ENCODE results near the gene FNTB.

Gene FNTB

GRCh38 chr14:64946310-64947045 is 40.2 kb upstream of the FNTB start:
- no peak for TF ChIP-seq GATA2 (IDR thresholded peaks at IDR 0.05; ENCODE audit: low read depth, low read length)
- no peak for TF ChIP-seq GATA3 (IDR thresholded peaks at IDR 0.05; ENCODE audit: low read depth, low read length)

- no peak for TF ChIP-seq GATA3 (IDR thresholded peaks at IDR 0.05; ENCODE audit: low read depth, low read length)
- no peak for TF ChIP-seq GATA2 (IDR thresholded peaks at IDR 0.05; ENCODE audit: low read depth, low read length)
Measured at GRCh38 chr14:64947710-64948611, 38.7 kb upstream of the FNTB start.

GRCh38 chr14:64948612-64949210 is 38.0 kb upstream of the FNTB start:
- TF ChIP-seq GATA2 (IDR thresholded peaks at IDR 0.05; ENCODE audit: low read depth, low read length) = no peak
- no peak for TF ChIP-seq GATA3 (IDR thresholded peaks at IDR 0.05; ENCODE audit: low read depth, low read length)

GRCh38 chr14:64950889-64951288 is 35.8 kb upstream of the FNTB start:
- no peak for TF ChIP-seq GATA3 (IDR thresholded peaks at IDR 0.05; ENCODE audit: low read depth, low read length)
- no peak for TF ChIP-seq GATA2 (IDR thresholded peaks at IDR 0.05; ENCODE audit: low read depth, low read length)

- TF ChIP-seq GATA3 (IDR thresholded peaks at IDR 0.05; ENCODE audit: low read depth, low read length) (no peak), GATA2 (IDR thresholded peaks at IDR 0.05; ENCODE audit: low read depth, low read length) (no peak)
Measured at GRCh38 chr14:64951291-64951690, 35.4 kb upstream of the FNTB start.

GRCh38 chr14:64951724-64952123 is 35.0 kb upstream of the FNTB start:
- no peak for TF ChIP-seq GATA2 (IDR thresholded peaks at IDR 0.05; ENCODE audit: low read depth, low read length)
- no peak for TF ChIP-seq GATA3 (IDR thresholded peaks at IDR 0.05; ENCODE audit: low read depth, low read length)

GRCh38 chr14:64952598-64953309 is 33.9 kb upstream of the FNTB start:
- no peak for TF ChIP-seq GATA2 (IDR thresholded peaks at IDR 0.05; ENCODE audit: low read depth, low read length)
- no peak for TF ChIP-seq GATA3 (IDR thresholded peaks at IDR 0.05; ENCODE audit: low read depth, low read length)

- TF ChIP-seq GATA3 (IDR thresholded peaks at IDR 0.05; ENCODE audit: low read depth, low read length) = no peak
- TF ChIP-seq GATA2 (IDR thresholded peaks at IDR 0.05; ENCODE audit: low read depth, low read length) = no peak
Measured at GRCh38 chr14:64953310-64953654, 33.4 kb upstream of the FNTB start.

- TF ChIP-seq GATA3 (IDR thresholded peaks at IDR 0.05; ENCODE audit: low read depth, low read length) (no peak), GATA2 (IDR thresholded peaks at IDR 0.05; ENCODE audit: low read depth, low read length) (0 out of 2 replicates have a peak, but pooled peaks have one; percentile 12)
Measured at GRCh38 chr14:64953661-64954060, 33.0 kb upstream of the FNTB start.

GRCh38 chr14:64954491-64955240 is 32.0 kb upstream of the FNTB start:
- TF ChIP-seq GATA2 (IDR thresholded peaks at IDR 0.05; ENCODE audit: low read depth, low read length) (no peak), GATA3 (IDR thresholded peaks at IDR 0.05; ENCODE audit: low read depth, low read length) (no peak)

GRCh38 chr14:64955297-64955696 is 31.4 kb upstream of the FNTB start:
- TF ChIP-seq GATA2 (IDR thresholded peaks at IDR 0.05; ENCODE audit: low read depth, low read length) (no peak), GATA3 (IDR thresholded peaks at IDR 0.05; ENCODE audit: low read depth, low read length) (no peak)

GRCh38 chr14:64956697-64957406 is 29.8 kb upstream of the FNTB start:
- TF ChIP-seq GATA3 (IDR thresholded peaks at IDR 0.05; ENCODE audit: low read depth, low read length) = no peak
- no peak for TF ChIP-seq GATA2 (IDR thresholded peaks at IDR 0.05; ENCODE audit: low read depth, low read length)

- TF ChIP-seq GATA3 (IDR thresholded peaks at IDR 0.05; ENCODE audit: low read depth, low read length) = no peak
- TF ChIP-seq GATA2 (IDR thresholded peaks at IDR 0.05; ENCODE audit: low read depth, low read length) = no peak
Measured at GRCh38 chr14:64958201-64958600, 28.5 kb upstream of the FNTB start.
